Glomerular visceral epithelial cell (primary cell): ENCODE measurements around the gene PCDHGB2.
"Not testable (repeated sequence)": the region's sequence is repeated elsewhere in the genome, so short reads cannot be mapped to it uniquely, and the experiment has no call there.

Source experiments
- DNase-seq: peaks from one replicate; pipeline ENCODE4 v3.0.0-alpha.2; 2016; ENCODE audit errors: extremely low spot score

The PCDHGB2 gene

GRCh38 chr5:141359790-141360426, at the start of gene PCDHGB2:
PCDHGB2 (plus strand) TSS chr5:141359994; CDS start chr5:141360136, 142 bp downstream.
- DNase-seq = no peak

- no peak for DNase-seq
Observed at GRCh38 chr5:141313711-141314110, 46.1 kb upstream of the PCDHGB2 start.

- DNase-seq = not testable (repeated sequence)
Observed at GRCh38 chr5:141316963-141317362, 42.8 kb upstream of the PCDHGB2 start.

GRCh38 chr5:141319202-141319601, 40.6 kb upstream of the PCDHGB2 start:
- DNase-seq = peak; percentile 12

GRCh38 chr5:141319699-141320098, 40.1 kb upstream of the PCDHGB2 start:
- no peak for DNase-seq

GRCh38 chr5:141320225-141321169, 39.3 kb upstream of the PCDHGB2 start, which contains the start of gene TAF7:
TAF7 (minus strand) TSS chr5:141320784; CDS start chr5:141320044, 740 bp downstream.
- peak; percentile 96 for DNase-seq

- DNase-seq = no peak
Observed at GRCh38 chr5:141322261-141322660, 37.5 kb upstream of the PCDHGB2 start.

- DNase-seq = peak; percentile 40
Observed at GRCh38 chr5:141326088-141326854, 33.5 kb upstream of the PCDHGB2 start.

- DNase-seq = peak; percentile 51
Observed at GRCh38 chr5:141328231-141328630, 31.6 kb upstream of the PCDHGB2 start.

- DNase-seq = peak; percentile 19
Observed at GRCh38 chr5:141330299-141331080, 29.3 kb upstream of the PCDHGB2 start, which contains the start of gene PCDHGA1. PCDHGA1 (plus strand) TSS chr5:141330514.

GRCh38 chr5:141332571-141332970, 27.2 kb upstream of the PCDHGB2 start:
- not testable (repeated sequence) for DNase-seq

GRCh38 chr5:141338538-141339306, 21.1 kb upstream of the PCDHGB2 start, which contains the start of gene PCDHGA2:
PCDHGA2 (plus strand) TSS chr5:141338760.
- peak; percentile 28 for DNase-seq

GRCh38 chr5:141340781-141341354, 18.9 kb upstream of the PCDHGB2 start:
- DNase-seq = not testable (repeated sequence)

GRCh38 chr5:141342773-141343172, 17.0 kb upstream of the PCDHGB2 start:
- DNase-seq = no peak

GRCh38 chr5:141343242-141343952, 16.4 kb upstream of the PCDHGB2 start, which contains the start of gene PCDHGA3:
PCDHGA3 (plus strand) TSS chr5:141343829; CDS start chr5:141344034, 205 bp downstream.
- peak; percentile 61 for DNase-seq

- no peak for DNase-seq
Observed at GRCh38 chr5:141343953-141344463, 15.8 kb upstream of the PCDHGB2 start.

GRCh38 chr5:141345327-141345726, 14.5 kb upstream of the PCDHGB2 start:
- no peak for DNase-seq

- DNase-seq = not testable (repeated sequence)
Observed at GRCh38 chr5:141346017-141346416, 13.8 kb upstream of the PCDHGB2 start.
